Measurements from ENCODE around the gene IGDCC3.

DNA sequence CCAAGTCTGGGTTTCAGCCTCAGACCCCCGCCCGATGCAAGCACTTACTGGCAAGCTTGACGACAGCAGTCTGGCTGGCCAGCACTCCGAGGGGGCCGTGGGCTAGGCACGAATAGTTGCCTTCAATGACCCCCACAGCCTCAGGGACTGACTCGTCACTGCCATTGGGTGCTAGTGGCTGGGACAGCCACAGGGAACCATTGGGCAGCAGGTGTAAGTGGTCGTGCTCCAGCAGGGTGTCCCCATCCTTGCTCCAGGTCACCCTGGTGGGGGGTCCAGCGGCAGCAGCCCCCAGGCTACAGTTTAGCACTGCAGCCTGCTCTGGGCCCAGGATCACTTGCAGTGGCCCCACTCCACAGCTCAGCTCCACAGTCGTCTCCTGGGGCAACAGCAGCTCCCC is 33.2 kb upstream of the IGDCC3 start:
- TF ChIP-seq, protein P1, sequence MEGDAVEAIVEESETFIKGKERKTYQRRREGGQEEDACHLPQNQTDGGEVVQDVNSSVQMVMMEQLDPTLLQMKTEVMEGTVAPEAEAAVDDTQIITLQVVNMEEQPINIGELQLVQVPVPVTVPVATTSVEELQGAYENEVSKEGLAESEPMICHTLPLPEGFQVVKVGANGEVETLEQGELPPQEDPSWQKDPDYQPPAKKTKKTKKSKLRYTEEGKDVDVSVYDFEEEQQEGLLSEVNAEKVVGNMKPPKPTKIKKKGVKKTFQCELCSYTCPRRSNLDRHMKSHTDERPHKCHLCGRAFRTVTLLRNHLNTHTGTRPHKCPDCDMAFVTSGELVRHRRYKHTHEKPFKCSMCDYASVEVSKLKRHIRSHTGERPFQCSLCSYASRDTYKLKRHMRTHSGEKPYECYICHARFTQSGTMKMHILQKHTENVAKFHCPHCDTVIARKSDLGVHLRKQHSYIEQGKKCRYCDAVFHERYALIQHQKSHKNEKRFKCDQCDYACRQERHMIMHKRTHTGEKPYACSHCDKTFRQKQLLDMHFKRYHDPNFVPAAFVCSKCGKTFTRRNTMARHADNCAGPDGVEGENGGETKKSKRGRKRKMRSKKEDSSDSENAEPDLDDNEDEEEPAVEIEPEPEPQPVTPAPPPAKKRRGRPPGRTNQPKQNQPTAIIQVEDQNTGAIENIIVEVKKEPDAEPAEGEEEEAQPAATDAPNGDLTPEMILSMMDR (IDR thresholded peaks at IDR 0.05): no peak
- no peak for TF ChIP-seq POLR2A (IDR thresholded peaks at IDR 0.05)

Data from uterus (tissue), 2 donors.